Fibroblast of peridontal ligament (primary cell): ENCODE results near the gene B3GALT5.
"Not testable (repeated sequence)": the region's sequence is repeated elsewhere in the genome, so short reads cannot be mapped to it uniquely, and the experiment has no call there.

Experiments
- DNase-seq: peaks from one replicate; pipeline ENCODE4 v3.0.0-alpha.2; 2010; ENCODE audit errors: extremely low read depth

Gene B3GALT5, protein sequence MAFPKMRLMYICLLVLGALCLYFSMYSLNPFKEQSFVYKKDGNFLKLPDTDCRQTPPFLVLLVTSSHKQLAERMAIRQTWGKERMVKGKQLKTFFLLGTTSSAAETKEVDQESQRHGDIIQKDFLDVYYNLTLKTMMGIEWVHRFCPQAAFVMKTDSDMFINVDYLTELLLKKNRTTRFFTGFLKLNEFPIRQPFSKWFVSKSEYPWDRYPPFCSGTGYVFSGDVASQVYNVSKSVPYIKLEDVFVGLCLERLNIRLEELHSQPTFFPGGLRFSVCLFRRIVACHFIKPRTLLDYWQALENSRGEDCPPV

DNA sequence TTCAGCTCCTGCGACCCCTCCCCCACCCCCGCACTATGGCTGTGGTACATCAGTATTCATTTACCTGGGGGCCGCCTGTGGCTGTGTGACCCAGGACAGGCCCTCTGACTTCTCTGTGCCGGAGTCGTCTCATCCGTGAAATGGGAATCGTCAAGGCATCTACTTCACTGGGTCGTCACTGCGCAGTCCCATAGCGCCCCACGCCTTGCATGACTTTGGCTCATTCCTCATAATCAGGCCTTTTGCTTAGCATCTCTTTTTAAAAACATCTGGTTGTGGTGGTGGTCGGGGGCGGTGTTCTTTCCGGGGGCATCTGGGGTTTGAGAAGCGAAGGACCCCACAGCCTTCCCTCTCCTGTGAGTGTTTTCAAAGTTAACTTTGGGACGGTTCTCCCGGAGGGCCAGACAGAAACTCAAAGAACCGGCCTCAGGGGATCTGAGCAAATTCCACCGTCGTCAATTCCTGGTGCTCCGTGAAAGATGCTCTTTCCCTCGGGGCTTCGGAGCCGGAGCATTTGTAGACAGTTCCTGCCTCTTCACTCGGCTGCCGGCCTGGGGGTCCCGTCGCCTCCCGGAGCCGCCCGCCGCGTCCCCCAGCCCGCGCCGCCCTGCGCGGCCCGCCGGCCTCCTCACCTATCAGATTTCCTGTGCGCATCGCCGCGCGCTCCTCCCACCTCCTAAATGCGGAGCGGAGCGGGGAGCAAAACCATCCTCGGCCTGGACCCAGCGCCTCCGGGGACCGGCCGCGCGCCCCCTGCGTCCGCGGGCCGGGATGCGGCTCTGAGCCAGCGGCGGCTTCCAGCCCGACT, at the start of gene B3GALT5:
Gene B3GALT5, plus strand, starts transcription at position 708 of the 808 bp plus-strand sequence. CDS start 47,620 bp downstream, outside the sequence.
- no peak for DNase-seq

DNA sequence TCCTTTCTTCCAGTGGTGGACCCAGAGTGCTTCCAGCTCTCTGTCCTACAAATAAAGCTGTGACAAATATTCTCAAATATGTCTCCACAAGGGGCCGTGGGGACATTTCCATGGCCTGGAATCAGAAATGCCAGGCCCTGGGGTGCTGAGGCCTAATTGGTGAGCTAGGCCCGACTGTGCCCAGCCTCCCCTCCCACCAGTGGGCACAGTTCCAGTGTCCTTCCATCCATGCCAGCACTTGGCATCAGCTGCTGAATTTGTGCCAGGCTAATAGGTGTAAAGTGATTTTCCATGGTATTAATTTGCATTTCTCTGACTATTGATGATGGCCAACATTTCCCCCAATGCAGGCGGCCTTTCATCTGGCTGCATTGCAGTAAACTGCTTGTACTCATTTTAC, 48.5 kb upstream of the B3GALT5 start:
- no peak for DNase-seq

DNA sequence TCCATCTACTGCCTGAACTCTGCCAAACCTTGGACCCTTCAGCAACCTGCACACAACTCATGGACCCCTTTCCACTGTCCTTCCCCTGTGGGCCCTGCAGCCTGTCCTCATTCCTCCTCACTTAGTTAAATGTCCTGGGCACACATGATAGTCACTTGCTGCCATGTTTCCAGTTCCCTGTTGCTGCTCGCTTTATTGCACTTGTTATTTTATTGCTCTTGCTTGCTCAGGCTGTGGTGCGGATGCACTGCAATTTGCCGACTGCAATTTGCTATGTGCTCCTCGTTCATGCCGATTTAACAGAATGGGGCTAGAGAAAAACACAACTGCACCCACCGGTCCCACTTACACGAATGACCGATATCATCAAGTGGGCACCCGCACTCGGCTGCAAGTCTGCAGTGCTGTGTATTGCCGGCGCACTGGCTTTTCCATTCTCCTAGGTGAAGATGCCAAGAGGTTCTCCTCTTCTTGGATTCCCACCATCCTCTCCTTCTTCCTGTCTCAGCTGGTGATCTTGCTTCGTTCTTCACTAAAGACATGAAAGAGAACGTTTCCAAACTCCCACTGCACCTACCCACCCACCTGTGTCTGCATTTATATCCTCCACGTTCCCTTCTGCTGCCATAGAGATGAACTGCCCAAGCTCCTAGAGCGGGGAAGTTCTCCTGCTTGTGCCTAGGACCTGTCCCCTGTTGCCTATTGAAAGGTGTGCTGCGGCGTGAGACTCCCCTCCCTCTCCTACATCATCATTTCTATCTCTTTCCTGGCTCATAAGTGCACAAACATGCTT, 45.4 kb upstream of the B3GALT5 start:
- no peak for DNase-seq

DNA sequence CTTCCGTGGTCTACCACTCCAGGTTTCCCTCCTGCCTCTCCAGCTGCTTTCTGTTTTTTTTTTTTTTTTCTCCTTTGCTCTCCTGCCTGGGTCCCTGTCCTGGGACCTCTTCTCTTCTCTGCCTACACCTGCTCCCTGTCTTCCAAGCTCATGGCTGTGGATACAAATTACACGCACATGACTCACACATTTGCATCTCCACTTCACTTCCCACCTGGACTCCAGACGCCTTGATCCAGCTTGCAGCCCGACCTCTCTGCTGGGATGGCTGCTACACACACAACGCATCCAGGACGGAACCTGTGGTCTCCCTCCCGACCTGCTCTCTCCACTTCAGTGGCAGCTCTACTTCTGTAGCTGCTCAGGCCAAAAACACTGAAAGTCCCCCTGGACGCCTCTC, 44.4 kb upstream of the B3GALT5 start:
- DNase-seq, result no peak

DNA sequence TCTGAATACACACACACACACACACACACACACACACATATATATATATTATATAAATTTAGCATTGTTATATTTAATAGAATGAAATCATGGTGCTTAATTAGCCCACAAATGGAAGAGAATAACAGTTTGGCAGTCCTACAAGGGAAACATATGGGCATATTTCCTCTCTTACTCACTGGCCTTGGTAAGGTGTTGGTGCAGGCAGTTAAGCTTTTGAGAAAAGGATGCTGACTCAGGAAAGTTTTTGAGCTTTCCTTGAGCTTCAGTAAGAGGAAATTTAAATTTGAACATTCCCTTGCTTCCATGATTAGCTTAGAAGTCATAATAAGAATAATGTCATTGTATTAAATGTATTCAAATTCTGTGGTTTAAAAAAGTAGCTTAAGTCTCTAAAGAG, 37.0 kb upstream of the B3GALT5 start:
- DNase-seq, result no peak

DNA sequence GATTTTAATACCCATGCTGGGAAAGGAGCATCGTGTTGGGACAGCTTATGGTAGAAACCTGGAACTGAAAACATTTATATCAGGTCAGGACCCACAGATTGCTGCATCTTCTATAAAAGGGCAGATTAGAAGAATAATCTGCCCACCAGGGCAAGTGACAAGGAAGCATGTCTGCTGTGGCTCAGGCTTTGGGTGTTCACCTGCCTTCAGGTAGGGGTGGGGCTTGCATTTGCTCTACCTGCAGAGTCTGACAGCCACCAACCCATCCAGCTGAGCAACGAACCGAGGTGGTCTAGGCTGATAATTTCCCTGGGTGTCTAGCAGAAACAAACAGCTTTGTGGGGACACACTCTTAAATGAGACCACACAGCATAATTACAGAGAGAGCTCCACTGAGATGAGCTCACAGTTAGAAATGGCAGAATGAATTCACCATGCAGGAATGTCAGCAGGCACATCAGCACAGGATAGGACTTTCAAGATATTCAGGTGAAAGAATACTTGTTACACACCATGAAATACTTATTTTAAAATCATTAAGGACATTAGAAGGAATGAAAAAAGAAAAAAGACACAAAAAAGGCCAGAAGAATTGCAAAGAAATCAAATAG, 36.1 kb upstream of the B3GALT5 start:
- DNase-seq, result no peak

DNA sequence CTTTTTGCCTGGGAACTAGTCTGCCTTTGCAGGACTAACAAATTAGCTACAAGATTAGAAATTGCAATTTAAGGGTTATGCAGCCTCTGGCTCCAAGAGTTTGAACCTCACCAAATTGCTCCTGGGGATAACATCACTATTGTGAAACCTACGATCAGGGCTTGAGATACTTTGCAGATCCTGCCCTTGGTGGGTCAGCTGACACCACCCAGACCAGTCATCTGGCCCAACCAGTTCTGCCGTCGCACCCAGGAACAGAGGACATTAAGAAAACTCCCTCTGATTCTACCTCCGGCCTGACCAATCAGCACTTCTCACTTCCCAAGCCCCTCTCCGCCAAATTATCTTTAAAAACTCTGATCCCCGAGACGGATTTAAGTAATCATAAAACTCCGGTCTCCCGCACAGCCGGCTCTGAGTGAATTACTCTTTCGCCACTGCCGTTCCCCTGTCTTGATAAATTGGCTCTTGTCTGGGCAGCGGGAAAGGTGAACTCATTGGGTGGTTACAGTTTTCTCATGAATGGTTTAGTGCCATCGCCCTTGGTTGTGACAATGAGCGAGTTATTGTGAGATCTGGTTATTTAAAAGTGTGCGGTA, 32.9 kb upstream of the B3GALT5 start:
- no peak for DNase-seq

DNA sequence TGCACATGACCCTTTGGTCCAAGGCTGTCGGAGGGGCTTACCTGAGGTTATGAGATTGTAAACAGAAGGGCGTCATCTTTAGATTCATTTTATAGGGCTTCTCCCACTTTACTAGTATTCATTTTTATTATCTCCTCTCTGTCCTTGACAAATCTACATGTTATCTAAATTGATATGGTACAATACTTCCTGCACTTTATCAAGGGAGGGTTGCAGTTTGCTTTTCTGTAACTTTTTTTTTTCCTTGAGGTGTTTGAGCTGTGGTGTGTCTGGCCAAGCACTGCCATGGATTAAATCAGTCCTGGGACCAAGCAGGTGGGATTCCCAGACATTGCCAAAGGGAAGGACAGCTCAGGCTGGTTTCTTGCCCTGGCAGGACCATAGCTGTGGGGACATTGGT, 32.0 kb upstream of the B3GALT5 start:
- no peak for DNase-seq

DNA sequence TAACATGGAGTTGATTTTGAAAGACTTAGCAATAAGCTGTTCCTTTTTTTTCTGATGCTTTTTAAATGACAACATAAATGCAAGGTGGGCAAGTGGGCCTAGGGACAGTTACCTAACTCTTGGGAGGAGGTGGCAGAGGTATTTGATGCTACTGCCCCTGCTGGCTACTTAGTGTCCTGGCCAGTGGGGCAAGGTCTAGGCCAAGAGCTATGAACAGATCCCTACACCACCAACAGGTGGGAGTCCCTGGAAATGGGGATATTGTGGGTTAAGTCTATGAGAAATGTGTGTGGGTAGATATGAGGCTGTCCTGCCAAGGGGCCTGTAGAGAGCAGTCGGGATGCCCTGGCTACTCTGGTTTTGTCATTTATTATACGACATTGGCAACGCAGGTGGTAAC, 31.3 kb upstream of the B3GALT5 start:
- DNase-seq, result no peak

DNA sequence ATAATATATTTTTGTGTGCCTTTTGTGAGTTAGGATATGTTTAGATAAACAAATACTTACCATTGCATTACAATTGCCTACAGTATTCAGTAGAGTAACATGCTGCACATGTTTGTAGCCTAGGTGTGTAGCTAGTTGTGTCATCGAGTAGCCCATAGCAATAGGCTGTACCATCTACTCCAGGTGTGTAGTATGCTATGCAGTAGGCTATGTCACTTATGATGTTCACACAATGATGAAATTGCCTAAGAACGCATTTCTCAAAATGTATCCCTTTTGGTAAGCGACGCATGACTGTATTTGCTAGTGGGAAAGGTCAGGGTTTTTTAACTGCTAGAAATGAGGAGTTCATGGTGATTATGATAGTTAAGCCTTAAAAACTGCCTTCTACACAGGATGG, 30.0 kb upstream of the B3GALT5 start:
- DNase-seq, result no peak

DNA sequence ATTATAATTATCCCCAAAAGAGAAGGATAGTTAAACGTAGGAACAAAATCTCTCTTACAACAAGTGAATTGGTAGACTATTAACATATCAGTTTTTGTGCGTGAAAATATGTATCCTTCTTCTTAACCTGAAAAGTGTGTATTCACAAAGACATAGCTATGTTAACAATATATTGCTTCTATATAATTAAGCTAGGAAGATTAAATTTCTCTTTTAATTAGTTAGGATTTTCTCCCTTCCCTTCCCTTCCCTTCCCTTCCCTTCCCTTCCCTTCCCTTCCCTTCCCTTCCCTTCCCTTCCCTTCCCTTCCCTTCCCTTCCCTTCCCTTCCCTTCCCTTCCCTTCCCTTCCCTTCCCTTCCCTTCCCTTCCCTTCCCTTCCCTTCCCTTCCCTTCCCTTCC, 29.2 kb upstream of the B3GALT5 start:
- not testable (repeated sequence) for DNase-seq

DNA sequence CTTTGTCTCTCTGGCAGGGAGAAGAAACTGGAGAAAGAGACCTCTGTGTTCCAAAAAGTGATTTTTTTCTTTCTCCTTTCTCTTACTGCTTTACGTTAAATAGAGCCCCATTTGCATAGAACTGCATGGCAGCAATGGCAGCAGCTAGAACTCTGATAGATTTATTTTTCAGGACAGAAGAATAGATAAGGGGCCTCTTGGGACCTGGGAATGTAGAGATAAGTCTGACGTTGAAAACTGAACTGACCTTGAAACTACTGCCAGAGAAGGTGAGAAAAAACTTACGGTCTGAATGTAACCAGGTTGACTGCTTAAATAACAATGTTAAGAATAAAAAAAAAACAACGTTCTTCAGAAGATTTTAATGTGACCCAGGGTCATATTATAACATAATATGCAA, 25.4 kb upstream of the B3GALT5 start:
- DNase-seq, result no peak

DNA sequence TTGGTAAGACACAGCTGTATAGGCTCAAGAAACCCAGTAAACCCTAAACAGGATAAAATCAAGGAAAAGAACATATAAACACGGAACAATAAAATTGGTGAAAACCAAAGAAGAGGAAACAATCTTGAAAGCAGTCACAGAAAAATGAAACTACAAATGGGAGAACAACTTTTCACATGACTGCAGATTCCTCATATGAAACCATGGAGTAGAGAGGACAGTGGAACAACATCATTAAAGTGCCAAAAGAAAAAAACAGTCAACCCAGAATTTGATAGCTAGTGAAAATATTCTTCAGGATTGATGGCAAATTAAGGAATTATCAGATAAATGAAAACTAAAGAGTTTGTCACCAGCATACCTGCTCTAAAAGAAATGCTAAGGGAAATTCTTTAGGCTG, 23.9 kb upstream of the B3GALT5 start:
- no peak for DNase-seq

DNA sequence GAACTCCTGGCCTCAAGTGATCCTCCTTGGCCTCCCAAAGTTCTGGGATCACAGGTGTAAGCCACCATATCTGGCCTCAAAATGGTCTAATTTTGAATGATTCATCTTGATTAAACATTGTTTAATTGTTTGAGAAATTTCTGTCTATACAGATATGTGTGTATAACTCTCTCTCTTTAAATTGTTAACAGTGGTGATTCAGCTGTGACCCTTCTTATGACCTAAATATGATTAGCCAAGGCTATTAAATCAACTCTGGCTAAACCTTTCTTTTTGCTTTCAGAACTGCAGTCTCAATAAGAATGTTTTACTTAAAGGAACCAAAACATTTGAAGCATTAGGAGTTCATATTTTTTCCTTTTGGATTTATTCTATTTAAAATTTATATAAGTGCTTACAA, 19.2 kb upstream of the B3GALT5 start:
- DNase-seq, result no peak

DNA sequence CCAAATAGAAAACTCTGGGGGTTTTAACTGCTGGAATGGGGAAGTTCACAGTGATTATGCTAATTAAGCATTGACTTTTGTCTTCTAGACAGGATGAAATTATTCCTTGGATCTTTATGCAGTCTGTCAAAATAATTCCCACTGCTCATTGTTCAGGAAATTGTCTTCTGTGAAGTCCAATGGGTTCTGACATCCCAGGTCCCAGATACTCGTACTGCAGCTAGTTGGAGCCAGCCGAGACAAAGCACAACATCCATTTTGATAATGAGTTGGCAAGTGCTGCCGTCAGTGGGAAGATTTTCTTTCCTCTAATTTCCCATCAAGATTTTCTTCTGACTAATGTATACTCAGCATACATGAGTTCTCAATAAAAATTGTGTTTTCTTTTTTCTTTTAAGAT, 17.3 kb upstream of the B3GALT5 start:
- DNase-seq, result no peak

DNA sequence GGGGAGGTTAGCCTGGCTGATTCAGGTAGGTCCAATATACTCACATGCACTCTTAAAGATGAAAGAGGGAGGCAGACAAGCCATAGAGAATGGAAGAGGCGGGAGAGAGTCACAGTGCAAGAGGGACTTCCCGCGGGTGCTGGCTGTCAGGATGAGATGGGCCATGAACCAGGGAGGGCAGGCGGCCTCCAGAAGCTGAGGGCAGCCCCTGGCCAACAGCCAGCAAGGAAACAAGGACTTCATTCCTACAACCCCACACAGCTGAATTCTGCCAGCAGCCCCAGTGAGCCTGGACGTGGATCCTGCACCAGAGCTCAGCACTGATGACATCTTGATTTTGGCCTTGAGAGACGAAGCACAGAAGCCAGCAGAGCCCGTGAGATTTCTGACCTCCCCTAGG, 15.1 kb upstream of the B3GALT5 start:
- DNase-seq, result no peak

DNA sequence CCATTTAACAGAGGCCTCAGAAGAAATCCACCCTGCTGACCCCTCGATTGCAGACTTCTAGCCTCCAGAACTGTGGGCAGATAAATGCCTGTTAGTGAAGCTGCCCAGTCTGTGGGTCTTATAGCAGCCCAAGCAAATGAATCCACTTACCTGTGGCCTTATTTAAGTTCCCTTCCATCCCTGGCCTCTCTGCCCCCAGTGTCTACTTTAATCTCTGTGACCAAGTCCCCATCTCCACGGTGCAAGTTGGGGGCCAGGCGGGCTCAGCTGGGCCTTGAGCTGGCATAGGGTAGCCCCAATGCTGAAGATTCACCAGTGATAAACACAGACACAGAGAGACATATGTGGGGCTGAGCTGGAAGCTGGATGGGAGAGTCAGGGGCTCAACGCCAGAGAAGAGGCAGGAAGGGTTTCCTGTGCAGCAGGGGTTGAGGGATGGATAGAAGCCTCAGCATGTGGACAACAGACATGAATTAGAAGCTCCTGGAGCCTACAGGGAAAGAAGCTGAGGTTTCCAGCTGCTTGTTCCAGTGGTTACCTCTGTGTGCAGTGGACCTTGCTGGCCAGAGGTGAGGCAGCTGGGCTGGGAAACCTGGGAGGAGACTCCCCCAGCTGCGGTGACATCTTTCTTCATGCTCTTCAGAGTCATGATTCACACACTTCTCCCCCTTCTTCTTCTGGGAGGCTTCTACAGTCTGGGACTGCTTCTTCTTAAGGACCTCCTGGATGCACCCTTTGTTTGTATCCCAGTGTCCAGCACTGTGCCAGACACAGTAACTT, 13.4 kb upstream of the B3GALT5 start:
- DNase-seq, result no peak

DNA sequence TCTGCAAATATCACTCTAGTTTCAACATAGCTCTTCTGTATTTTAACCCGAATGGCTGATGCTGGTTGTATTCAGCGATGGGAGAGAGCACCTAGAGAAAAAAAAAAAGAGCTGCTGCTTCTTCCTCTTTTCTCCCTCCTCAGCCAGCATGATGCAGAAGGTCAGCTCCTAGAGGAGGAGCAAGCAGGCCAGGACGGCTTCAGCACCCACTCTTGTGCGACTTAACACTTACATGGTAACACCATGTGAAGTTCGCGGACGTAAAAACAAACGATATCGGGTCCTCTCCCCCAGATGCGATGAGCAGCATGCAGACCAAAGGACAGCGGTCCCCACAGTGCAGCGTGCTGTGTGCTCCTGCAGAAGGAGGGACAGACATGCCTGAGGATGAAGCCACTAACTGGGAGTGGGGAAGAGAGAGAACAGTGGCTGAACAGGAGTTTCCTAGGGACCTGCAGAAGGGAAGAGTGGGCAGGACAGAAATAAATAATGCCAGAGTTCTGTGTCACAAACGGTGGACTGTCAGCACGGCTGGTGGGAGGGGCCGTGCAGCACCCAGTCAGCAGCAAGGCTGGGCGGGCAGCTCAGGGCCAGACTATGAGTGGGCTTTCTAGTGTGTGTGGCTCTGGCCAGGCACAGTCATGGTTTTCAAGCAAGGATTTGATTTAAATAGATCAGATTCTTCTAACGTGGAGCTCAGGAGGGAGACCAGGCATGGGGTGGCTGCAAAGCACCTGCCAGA, 11.4 kb upstream of the B3GALT5 start:
- no peak for DNase-seq

DNA sequence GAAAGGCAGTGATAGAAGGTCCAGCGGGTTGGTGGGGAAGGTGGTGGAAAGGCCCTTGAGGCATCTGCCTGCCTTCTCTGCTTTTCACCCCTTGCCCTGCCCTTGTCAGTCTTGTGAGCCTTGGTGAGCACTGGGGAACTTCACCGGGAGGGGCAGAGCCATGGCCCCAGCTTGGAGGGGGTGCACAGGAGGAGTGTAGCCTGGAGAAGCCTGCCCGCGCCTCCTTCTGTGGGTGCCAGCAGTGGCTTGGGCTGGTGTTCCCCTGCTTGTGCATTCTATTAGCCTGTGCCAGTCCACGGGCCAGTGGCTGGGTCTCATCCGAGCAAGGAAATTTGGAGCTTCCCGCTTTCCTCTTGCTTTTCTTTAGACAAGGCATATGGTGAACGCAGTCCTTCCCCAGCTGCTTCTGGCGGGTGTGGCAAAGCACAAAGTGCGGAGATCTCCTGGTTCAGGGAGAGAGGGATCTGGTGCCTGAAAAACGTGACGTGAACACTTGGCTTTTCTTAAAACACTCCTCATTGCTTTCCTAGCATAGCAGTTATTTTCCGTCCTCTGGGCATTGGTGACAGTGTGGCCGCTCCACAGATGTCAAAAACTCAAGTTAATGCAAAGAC, 10.6 kb upstream of the B3GALT5 start:
- DNase-seq, result no peak

DNA sequence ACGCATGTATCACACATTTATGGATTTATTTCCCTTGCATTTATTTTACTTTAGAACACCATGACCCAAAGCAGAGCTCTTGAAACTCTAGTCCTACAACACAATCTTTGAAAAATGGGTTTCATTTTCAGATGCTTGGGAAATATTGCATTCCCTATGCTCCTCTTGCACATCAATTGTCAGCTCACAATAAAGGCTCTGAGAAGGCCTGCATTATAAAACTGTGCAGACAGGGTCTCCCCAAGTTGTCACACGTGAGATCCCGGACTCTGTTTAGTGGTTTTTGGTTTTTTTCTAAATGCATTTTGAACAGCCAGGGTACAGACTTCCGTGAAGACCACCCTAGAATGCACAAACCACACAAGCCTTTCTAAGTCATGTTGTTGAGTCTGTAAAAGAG, 9.9 kb upstream of the B3GALT5 start:
- DNase-seq, result no peak
